ENCODE results near the gene TUG1.

Gene TUG1

GRCh38 chr22:30949934-30950660 lies 19.0 kb upstream of the TUG1 start:
- Histone ChIP-seq H3K27ac (ENCODE audit: poor library complexity, severe bottlenecking) (no peak overlapping the region), H3K36me3 (ENCODE audit: low read depth) (peaks cover 92% of the 10 kb centered on the region), H3K9me3 (ENCODE audit: severe bottlenecking) (no peaks in the 10 kb centered on the region), H3K4me1 (ENCODE audit: insufficient read depth, poor library complexity, severe bottlenecking) (no peaks in the 10 kb centered on the region), H3K4me3 (ENCODE audit: severe bottlenecking) (no peak overlapping the region), H3K27me3 (ENCODE audit: insufficient read depth, poor library complexity, severe bottlenecking) (no peaks in the 10 kb centered on the region)
- DNase-seq (ENCODE audit: low spot score) (no peak), ATAC-seq (ENCODE audit: low read depth) (no peak)
- no peak for TF ChIP-seq CTCF (IDR thresholded peaks at IDR 0.05; ENCODE audit: poor library complexity, severe bottlenecking)

GRCh38 chr22:30953206-30953605 lies 15.9 kb upstream of the TUG1 start:
- H3K4me3 ChIP-seq (ENCODE audit: severe bottlenecking): no peak overlapping the region
- no peak for TF ChIP-seq CTCF (IDR thresholded peaks at IDR 0.05; ENCODE audit: poor library complexity, severe bottlenecking)
- H3K36me3 ChIP-seq (ENCODE audit: low read depth): peaks cover 83% of the 10 kb centered on the region
- no peaks in the 10 kb centered on the region for H3K27me3 ChIP-seq (ENCODE audit: insufficient read depth, poor library complexity, severe bottlenecking)
- no peak for ATAC-seq (ENCODE audit: low read depth)
- H3K27ac ChIP-seq (ENCODE audit: poor library complexity, severe bottlenecking): no peak overlapping the region
- DNase-seq (ENCODE audit: low spot score): no peak
- no peaks in the 10 kb centered on the region for H3K9me3 ChIP-seq (ENCODE audit: severe bottlenecking)
- H3K4me1 ChIP-seq (ENCODE audit: insufficient read depth, poor library complexity, severe bottlenecking): no peaks in the 10 kb centered on the region

GRCh38 chr22:30955153-30955552 lies 13.9 kb upstream of the TUG1 start:
- no peak for TF ChIP-seq CTCF (IDR thresholded peaks at IDR 0.05; ENCODE audit: poor library complexity, severe bottlenecking)
- Histone ChIP-seq H3K36me3 (ENCODE audit: low read depth) (peaks cover 74% of the 10 kb centered on the region), H3K9me3 (ENCODE audit: severe bottlenecking) (no peaks in the 10 kb centered on the region), H3K27me3 (ENCODE audit: insufficient read depth, poor library complexity, severe bottlenecking) (no peaks in the 10 kb centered on the region), H3K27ac (ENCODE audit: poor library complexity, severe bottlenecking) (no peak overlapping the region), H3K4me3 (ENCODE audit: severe bottlenecking) (no peak overlapping the region), H3K4me1 (ENCODE audit: insufficient read depth, poor library complexity, severe bottlenecking) (no peaks in the 10 kb centered on the region)
- DNase-seq (ENCODE audit: low spot score) (no peak), ATAC-seq (ENCODE audit: low read depth) (no peak)

- H3K27ac ChIP-seq (ENCODE audit: poor library complexity, severe bottlenecking): no peak overlapping the region
- DNase-seq (ENCODE audit: low spot score) (no peak), ATAC-seq (ENCODE audit: low read depth) (no peak)
- no peaks in the 10 kb centered on the region for H3K4me1 ChIP-seq (ENCODE audit: insufficient read depth, poor library complexity, severe bottlenecking)
- H3K4me3 ChIP-seq (ENCODE audit: severe bottlenecking): no peak overlapping the region
- no peaks in the 10 kb centered on the region for H3K27me3 ChIP-seq (ENCODE audit: insufficient read depth, poor library complexity, severe bottlenecking)
- H3K36me3 ChIP-seq (ENCODE audit: low read depth): peaks cover 40% of the 10 kb centered on the region
- TF ChIP-seq CTCF (IDR thresholded peaks at IDR 0.05; ENCODE audit: poor library complexity, severe bottlenecking): no peak
- H3K9me3 ChIP-seq (ENCODE audit: severe bottlenecking): peaks cover 6% of the 10 kb centered on the region
These were observed 4.2 kb upstream of the TUG1 start for GRCh38 chr22:30964858-30965257.

Data from RWPE2 (cell line).